ENCODE data around the gene ATG7. TPM values are rescaled to one million over a fixed set of nuclear protein-coding genes. Genes with fewer than 3 reads are reported as not detected.

Gene ATG7
- total RNA-seq, 1 donor from 2014 or later = 15.6 TPM

- intact Hi-C loops (cut with DNase I) = loop anchor here (2.0 to 5.0 kb wide), 2 partner anchors 273 to 425 kb away; no protein-coding TSS in a partner anchor
- ATAC-seq (ENCODE audit: poor library complexity) (no peak), DNase-seq (no peak)
These were observed 105.5 kb downstream of the ATG7 start for GRCh38 chr3:11377719-11378118.

DNA sequence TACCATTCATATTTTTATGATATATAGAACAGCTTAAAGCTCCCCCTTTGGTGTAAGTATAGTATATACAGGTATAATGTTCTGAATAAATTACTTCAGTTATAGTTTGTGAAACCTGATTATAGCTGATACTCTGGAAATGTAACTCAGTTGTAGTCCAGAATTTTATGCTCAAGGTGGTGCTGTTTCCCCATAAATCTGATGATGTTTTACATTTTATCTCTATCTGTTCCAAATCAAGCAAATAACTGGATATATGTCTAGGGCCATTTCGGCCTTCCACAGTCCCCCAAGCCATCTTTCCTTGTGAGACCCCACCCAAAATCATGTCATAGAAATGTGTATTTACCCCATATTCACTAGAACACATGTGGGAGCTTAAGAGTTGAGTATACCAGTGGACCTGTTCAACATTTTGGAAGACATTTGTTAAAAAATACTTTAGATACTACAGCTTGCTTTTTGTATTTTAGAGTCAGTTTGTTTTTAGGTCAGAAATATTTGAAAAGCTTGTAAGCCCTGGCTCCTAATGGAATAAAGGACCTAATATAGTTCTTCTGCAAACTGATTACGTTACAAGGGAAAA is 107.1 kb downstream of the ATG7 start:
- intact Hi-C loops (cut with DNase I) = loop anchor here (2.0 to 5.0 kb wide), 2 partner anchors 271 to 423 kb away; no protein-coding TSS in a partner anchor
- ATAC-seq (ENCODE audit: poor library complexity) = peak; percentile 74
- DNase-seq = no peak

- intact Hi-C loops (cut with DNase I) = loop anchor here (2.0 to 5.0 kb wide), 2 partner anchors 271 to 422 kb away; no protein-coding TSS in a partner anchor
- ATAC-seq (ENCODE audit: poor library complexity) (no peak), DNase-seq (no peak)
These were observed 107.9 kb downstream of the ATG7 start for GRCh38 chr3:11379824-11380701.

GRCh38 chr3:11381141-11381540 is 108.9 kb downstream of the ATG7 start:
- intact Hi-C loops (cut with DNase I) = no loop called here
- DNase-seq (no peak), ATAC-seq (ENCODE audit: poor library complexity) (no peak)

- DNase-seq = no peak
- intact Hi-C loops (cut with DNase I) = no loop called here
- ATAC-seq (ENCODE audit: poor library complexity) = no peak
These were observed 109.4 kb downstream of the ATG7 start for GRCh38 chr3:11381563-11381962.

- ATAC-seq (ENCODE audit: poor library complexity) = no peak
- intact Hi-C loops (cut with DNase I) = no loop called here
These were observed 110.0 kb downstream of the ATG7 start for GRCh38 chr3:11382146-11382745.

GRCh38 chr3:11384074-11384473 is 111.9 kb downstream of the ATG7 start:
- DNase-seq (no peak), ATAC-seq (ENCODE audit: poor library complexity) (no peak)
- intact Hi-C loops (cut with DNase I) = no loop called here

More at GRCh38 chr3:11382146-11382745, 110.0 kb downstream of the ATG7 start:
- DNase-seq = no peak

DNA sequence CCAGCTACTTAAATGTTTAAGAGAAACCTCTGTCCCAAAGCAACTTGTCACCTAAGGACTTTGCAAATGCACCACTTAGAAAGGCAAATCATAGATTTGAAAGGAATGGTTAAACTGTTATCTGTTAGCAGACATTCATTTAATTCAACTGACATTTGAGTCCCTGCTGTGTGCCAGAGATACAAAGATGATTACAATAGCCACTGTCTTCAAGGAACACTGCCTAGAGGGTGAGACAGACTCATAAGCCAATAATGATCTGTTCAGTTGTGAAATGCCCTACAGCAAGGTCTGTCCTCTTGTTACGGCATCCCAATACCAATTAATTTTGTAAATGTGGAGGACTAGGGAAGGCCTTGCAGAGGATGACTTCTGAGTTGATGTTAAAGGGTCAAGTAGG is 113.1 kb downstream of the ATG7 start:
- intact Hi-C loops (cut with DNase I) = no loop called here
- DNase-seq (no peak), ATAC-seq (ENCODE audit: poor library complexity) (no peak)

GRCh38 chr3:11385891-11386290 is 113.7 kb downstream of the ATG7 start:
- intact Hi-C loops (cut with DNase I) = no loop called here
- no peak for ATAC-seq (ENCODE audit: poor library complexity)

DNA sequence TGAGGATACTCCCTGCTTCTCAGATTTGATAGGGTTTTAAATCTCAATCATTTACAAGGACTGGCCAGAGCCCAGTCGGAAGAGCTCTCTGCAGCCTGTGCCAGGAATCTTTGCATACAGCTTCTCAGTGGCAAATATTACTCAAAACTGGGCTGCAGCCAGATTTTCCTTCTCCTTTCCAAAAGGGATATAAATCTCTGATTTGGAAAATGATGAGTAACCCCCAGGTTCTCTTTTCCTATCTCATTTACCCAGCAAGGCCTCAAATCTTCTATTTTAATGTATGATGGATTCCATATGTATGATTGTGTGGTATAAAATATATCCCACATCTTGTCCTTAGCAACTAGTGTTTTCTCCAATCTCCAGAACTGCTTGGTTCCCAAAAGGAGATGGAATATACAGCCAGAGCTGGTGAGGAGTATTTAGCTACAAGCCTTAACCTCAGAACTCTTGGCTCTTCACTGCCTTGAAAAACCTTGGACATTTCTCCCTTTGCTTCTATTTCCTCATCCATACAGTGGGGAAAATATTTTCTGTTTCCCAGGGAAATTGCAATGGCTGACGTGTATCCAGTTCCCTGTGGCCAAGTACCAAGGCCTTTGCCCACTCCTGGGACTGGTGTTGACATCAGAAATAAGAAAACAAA is 114.4 kb downstream of the ATG7 start:
- DNase-seq (no peak), ATAC-seq (ENCODE audit: poor library complexity) (no peak)
- intact Hi-C loops (cut with DNase I) = no loop called here

More at GRCh38 chr3:11385891-11386290, 113.7 kb downstream of the ATG7 start:
- DNase-seq = no peak

- DNase-seq = no peak
- no peak for ATAC-seq (ENCODE audit: poor library complexity)
- intact Hi-C loops (cut with DNase I) = no loop called here
These were observed 117.4 kb downstream of the ATG7 start for GRCh38 chr3:11389386-11390268.

GRCh38 chr3:11390411-11391131 is 118.4 kb downstream of the ATG7 start:
- intact Hi-C loops (cut with DNase I) = no loop called here
- ATAC-seq (ENCODE audit: poor library complexity) (peak; percentile 69), DNase-seq (no peak)

DNA sequence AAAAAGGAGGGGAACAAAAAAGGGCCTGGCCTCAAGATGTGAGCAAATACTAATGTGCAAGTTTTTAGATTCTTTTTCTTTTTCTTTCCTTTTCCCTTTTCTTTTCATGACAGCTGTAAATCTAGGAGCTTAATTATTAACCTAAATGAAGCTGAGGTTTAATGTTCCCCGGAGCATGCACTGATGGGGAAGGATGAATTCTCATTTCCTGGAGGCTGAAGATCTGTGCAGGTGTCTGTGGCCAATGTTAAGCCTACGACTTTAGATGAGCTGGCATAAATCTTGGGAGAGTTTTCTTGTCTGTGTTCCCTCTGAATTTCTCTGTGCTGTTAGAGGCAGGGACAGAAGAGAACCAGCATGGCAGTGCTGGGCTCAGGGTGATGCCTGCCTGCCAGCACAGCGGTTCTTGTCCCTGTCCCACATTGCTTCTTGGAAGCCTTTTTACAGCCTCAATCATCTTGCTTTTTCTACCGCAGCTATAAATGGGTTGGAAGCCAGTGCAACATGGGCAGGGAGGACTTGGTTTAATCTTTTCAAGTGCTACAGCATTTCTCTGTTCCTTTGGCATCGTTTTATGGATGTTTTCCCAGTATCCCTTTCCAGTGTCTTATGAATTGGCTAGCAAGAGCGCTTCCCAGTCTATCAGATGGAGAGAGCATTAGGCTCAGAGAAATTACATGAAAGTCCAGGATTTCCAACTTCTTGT is 119.1 kb downstream of the ATG7 start:
- ATAC-seq (ENCODE audit: poor library complexity) (peak; percentile 31), DNase-seq (no peak)
- intact Hi-C loops (cut with DNase I) = no loop called here

- DNase-seq (no peak), ATAC-seq (ENCODE audit: poor library complexity) (no peak)
- intact Hi-C loops (cut with DNase I) = no loop called here
These were observed 120.0 kb downstream of the ATG7 start for GRCh38 chr3:11392014-11392859.

DNA sequence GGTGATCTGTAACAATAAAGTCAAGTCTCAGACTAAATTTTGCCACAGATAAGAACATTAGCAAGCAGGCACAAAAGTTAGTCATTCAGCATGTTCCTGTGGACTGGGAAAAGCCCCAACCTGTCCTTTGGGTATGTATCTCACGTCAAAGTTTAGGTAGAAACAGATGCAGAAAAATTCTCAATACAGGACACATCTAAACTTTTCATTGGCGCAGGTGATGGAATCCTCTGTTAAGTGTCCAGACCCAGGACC is 120.6 kb downstream of the ATG7 start:
- DNase-seq (no peak), ATAC-seq (ENCODE audit: poor library complexity) (no peak)
- intact Hi-C loops (cut with DNase I) = no loop called here

DNA sequence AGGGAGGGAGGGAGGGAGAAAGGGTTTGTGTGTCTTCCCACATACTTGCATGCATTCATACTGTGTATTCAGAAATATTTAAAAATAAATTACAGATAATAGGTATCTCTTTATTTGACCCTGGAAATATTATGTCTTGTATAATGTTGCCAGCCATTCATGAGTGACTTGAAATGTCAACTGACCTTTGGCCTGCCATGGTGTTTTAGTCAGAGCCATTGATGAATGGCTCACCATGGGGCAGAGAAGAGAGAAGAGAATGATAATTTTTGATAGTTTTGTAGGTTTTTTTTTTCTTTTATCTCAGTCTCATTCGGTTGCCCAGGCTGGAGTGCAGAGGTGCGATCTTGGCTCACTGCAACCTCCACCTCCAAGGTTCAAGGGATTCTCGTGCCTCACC is 121.2 kb downstream of the ATG7 start:
- intact Hi-C loops (cut with DNase I) = no loop called here
- no peak for ATAC-seq (ENCODE audit: poor library complexity)
- DNase-seq = no peak
